Measurements from ENCODE around the gene AREL1.

The AREL1 gene

DNA sequence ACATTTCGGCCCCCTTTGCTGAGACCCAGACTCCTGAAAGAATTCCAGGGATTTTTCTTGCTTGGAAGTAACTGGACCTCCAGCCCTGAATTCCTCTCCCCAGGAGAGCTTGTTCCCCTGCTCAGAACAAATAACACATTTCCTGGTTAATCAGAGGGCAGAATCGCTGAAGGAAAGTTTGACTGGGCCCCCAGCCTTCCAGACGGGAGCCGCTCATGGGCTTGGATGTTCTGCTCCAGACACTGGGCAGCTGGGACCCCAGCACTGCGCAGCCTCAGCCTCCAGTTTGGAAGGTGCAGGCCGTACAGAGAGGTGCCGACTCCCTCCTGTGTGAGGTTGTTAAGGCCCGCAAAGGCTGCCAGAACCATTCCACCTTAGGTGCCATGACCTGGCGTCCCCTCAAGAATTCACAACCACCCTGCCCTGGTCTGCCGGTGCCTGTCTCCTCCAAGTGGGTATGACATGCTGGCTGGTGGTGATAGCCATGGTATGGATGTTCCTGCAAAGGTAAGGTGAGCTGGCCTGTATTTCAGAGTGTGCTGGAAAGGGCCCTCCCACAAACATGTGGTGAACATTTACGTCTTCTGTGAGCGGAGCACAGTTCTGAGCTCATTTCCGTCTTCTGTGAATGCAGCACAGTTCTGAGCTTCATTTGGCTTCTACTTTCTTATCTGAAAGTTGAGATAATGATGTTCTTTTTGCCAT lies 95.7 kb downstream of the AREL1 start:
- DNase-seq: no peak
- H3K36me3 ChIP-seq: no peaks in the 10 kb centered on the region
- no peaks in the 10 kb centered on the region for H3K9me3 ChIP-seq
- H3K27me3 ChIP-seq: peaks cover 8% of the 10 kb centered on the region
- TF ChIP-seq, protein P1, sequence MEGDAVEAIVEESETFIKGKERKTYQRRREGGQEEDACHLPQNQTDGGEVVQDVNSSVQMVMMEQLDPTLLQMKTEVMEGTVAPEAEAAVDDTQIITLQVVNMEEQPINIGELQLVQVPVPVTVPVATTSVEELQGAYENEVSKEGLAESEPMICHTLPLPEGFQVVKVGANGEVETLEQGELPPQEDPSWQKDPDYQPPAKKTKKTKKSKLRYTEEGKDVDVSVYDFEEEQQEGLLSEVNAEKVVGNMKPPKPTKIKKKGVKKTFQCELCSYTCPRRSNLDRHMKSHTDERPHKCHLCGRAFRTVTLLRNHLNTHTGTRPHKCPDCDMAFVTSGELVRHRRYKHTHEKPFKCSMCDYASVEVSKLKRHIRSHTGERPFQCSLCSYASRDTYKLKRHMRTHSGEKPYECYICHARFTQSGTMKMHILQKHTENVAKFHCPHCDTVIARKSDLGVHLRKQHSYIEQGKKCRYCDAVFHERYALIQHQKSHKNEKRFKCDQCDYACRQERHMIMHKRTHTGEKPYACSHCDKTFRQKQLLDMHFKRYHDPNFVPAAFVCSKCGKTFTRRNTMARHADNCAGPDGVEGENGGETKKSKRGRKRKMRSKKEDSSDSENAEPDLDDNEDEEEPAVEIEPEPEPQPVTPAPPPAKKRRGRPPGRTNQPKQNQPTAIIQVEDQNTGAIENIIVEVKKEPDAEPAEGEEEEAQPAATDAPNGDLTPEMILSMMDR (IDR thresholded peaks at IDR 0.05; ENCODE audit: low read depth, low read length): no peak
- peaks cover 7% of the 10 kb centered on the region; the same call in 1 of the 2 replicates for H3K4me1 ChIP-seq
- H3K4me3 ChIP-seq (ENCODE audit: low read depth, low read length): no peak overlapping the region

DNA sequence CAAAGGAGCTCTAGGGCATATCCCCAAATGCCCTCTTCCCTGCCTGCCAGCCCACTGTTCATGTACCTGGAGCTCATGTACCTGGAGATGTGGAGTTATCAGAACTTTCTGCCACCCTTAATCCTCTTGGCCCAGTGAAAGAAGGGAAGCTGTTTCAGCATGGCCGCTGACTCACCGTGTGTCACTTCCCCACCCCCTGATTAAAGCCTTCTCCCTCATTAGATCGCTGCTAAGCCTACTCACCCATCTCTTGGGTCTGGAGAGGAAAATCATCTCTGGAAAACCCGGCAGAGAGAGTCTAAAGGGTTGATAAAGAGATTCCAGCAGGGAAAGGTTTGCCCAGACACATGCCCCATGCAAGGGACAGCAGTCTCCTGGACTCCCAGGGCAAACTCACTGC lies 96.4 kb downstream of the AREL1 start:
- Histone ChIP-seq H3K27me3 (peaks cover 14% of the 10 kb centered on the region), H3K36me3 (no peaks in the 10 kb centered on the region), H3K9me3 (no peaks in the 10 kb centered on the region), H3K4me3 (ENCODE audit: low read depth, low read length) (no peak overlapping the region), H3K4me1 (peaks cover 7% of the 10 kb centered on the region; the same call in 1 of the 2 replicates)
- DNase-seq: no peak
- TF ChIP-seq, protein P1 (IDR thresholded peaks at IDR 0.05; ENCODE audit: low read depth, low read length): no peak

DNA sequence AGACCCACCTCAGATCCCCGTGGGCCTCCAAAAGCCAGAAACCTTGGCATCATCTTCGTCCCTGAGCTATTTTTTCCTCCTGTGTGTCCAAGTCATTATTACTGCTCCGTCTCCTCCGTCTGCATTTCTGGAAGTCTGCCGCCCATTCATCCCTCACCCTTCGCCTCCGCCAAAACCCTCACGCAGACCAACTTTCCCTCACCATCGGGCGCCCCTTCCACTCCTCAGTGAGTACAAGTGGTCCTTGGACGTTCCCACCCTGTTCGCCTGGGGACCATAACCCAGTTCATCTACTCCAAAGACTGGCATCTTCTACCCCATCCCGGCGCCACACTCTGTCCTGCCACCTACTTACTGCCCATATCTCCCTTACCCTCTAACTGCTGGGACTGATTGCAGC lies 97.1 kb downstream of the AREL1 start:
- H3K4me1 ChIP-seq: peaks cover 7% of the 10 kb centered on the region; the same call in 1 of the 2 replicates
- TF ChIP-seq, protein P1 (IDR thresholded peaks at IDR 0.05; ENCODE audit: low read depth, low read length): no peak
- H3K9me3 ChIP-seq: no peaks in the 10 kb centered on the region
- peaks cover 22% of the 10 kb centered on the region for H3K27me3 ChIP-seq
- no peaks in the 10 kb centered on the region for H3K36me3 ChIP-seq
- no peak overlapping the region for H3K4me3 ChIP-seq (ENCODE audit: low read depth, low read length)
- no peak for DNase-seq

DNA sequence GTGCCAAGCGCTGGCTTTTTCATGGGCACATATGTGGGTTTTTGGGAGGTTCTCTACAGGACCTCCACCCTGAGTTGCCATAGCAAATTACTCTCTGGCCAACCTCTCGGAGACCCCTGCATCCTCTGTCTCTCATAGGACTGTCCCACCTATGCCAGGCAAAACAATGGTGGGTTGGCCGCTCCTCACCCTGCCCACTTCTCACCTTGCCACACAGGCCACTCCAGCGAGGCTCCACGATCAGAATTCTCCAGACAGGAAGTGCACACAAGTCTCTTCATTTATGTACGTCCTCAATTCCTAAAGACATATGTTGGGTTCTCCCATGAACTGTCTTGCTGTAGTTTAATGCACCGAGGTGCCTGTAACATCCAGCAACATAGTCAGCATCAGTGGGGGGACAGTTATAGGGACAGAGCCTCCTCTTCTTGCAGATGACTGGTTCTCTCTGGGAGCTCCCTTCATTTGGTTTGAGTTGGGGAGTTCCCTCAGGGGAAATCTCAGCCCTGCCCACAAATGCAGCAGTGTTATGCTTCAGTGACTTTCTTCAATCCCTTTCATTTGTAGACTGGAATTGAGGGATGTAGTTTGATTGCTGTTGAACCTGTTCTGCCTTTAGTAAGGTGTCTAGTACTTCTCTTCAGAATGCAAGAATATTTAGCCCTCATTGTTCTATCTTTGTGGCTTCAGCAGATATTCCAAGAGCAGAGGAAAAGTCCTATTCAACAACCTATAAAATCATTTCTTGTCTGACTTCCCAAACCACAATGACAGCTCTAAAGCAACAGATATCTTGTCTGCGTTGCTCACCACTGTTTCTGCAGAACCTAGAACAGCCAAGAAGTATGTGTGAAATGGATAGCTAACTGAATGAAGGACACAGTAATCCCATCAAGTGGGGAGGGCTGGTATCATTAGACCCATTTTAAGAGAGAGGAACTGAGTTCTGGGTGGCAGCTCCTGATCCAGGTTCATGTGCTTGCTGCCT lies 98.1 kb downstream of the AREL1 start:
- Histone ChIP-seq H3K4me1 (peaks cover 7% of the 10 kb centered on the region; the same call in 1 of the 2 replicates), H3K4me3 (ENCODE audit: low read depth, low read length) (no peak overlapping the region)
- DNase-seq: no peak

DNA sequence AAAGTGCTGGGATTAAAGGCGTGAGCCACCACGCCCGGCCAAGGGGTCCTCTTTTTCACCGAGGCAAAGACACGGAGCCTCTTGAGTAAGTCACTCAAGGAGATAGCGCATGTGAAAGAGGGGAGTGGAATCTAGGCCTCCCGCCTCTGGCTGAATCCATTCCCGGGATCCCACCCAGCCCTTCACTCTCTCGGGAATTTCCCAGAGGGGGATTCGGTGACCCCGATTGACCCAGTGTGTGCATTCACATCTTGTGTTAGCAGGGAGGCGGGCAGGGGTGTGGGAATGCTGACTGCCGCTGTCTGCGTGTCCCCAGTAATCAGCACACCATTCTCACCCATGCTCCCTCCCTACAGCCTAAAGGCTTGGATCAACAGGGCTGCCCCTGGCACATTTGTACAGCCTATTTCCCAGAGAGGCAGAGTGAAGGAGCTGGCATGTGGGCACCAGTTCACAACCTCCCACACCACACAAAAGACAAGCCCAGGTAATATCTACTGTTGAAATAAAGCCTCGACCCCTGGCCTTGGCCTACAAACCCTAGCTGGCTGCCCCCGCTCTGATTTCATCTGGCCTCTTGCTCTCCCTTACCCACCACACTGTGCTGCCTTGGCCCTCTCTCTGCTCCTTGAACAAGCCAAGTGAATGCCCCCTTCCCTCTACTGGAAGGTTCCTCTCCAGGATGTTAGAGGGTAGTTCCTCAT lies 99.5 kb downstream of the AREL1 start:
- Histone ChIP-seq H3K27me3 (peaks cover 27% of the 10 kb centered on the region), H3K9me3 (no peaks in the 10 kb centered on the region), H3K36me3 (no peaks in the 10 kb centered on the region), H3K4me3 (ENCODE audit: low read depth, low read length) (no peak overlapping the region), H3K4me1 (peaks cover 7% of the 10 kb centered on the region; the same call in 1 of the 2 replicates)
- DNase-seq: no peak
- TF ChIP-seq, protein P1 (IDR thresholded peaks at IDR 0.05; ENCODE audit: low read depth, low read length): no peak

More for the DNA sequence above, 98.1 kb downstream of the AREL1 start:
- no peaks in the 10 kb centered on the region for H3K9me3 ChIP-seq
- peaks cover 27% of the 10 kb centered on the region for H3K27me3 ChIP-seq
- no peaks in the 10 kb centered on the region for H3K36me3 ChIP-seq
- TF ChIP-seq, protein P1 (IDR thresholded peaks at IDR 0.05; ENCODE audit: low read depth, low read length): no peak

Data from BE2C (cell line).